IPS-NIHi11 (cell line): ENCODE results near the gene ZNF415.
"Not testable (repeated sequence)": the region's sequence is repeated elsewhere in the genome, so short reads cannot be mapped to it uniquely, and the experiment has no call there.

Experiments used
- DNase-seq: peaks from one replicate; pipeline ENCODE4 v3.0.0; 2012; ENCODE audit warnings: mixed read lengths, low spot score

The ZNF415 gene

DNA sequence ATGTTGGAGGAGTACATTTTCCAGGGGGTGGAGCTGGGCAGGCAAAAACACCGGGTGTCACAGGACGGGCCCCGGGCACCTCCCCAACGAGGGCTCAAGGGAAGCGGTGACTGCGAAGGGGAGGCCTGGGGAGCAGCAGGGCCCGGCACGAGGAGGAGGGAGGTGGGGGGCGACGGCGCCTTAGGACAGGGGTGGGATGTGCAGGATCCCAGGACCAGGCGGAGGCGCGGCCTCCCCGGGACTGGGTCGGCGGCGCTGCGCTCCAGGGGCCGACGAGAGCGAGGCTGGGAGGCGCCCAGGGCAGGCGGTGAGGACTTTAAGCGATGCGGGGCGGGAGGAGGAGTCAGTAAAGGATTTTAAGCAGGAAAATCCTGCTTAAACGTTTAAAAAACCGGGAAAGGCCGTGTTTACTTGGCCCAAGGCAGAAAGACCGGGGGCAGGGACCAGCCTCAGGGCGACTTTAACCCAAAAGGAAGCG lies 29.9 kb downstream of the ZNF415 start:
- DNase-seq = peak; percentile 54

DNA sequence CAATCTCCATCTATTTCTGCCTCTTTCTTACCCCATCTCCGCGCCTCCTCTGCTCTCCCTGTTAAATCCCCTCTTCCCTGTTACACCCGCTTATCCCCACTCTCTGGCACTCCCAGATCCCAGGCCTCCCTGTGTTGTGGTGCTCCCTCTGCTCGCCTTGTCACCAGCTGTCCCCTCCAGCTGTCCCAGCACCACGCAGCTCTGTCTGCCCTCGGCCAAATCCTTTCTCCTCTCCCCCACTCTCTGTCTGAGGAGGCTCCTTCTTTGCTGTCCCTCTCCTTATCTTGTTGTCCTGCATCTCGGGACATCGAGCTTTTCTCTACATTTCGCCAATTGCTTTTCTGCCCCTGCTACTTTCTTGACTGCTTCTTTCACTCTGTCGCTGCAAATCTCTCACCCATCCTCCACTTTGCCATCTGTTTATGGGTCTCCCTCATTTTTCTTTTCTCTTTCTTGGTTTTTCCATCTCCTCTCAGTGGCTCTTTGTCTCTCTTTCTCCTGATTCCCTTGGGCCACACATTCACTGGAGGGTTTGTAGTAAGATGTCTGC lies 30.4 kb downstream of the ZNF415 start:
- DNase-seq = no peak

DNA sequence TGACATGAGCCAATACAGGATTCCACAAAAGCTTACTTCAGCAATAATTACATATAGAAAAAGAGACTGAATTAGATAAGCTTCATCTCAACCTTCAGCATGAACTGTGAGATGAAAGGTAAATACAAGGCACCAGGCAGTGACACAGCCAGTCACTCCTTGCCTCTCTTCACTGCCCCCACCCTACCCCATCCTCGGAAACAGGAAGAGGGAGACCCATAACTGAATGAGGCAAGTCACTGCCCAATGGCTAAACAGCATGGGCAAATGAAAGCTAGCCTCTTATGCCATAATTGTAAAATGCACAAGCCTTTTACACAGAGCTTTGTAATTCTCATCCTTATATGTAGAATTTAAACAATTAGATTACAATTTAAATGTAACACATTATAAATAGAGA lies 31.2 kb downstream of the ZNF415 start:
- no peak for DNase-seq

DNA sequence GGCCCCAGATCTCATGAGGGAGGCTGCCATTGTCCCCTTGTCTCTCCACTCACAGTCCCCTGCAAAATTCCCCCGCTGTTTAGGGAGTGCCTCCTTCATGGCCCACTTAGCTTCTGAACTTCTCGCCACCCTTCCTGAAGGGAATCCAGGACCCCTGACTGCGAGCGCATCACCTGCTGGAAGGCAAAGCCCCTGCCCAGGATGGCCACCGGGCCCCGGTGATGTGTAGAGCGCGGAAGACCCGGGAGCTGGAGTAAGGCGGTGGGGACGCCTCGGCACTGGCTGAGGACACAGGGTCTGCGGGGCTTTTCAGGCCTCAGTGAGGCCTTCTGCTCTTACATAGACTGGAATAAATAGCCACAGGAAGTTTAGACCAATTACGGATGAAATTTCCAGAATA lies 34.1 kb downstream of the ZNF415 start:
- not testable (repeated sequence) for DNase-seq

DNA sequence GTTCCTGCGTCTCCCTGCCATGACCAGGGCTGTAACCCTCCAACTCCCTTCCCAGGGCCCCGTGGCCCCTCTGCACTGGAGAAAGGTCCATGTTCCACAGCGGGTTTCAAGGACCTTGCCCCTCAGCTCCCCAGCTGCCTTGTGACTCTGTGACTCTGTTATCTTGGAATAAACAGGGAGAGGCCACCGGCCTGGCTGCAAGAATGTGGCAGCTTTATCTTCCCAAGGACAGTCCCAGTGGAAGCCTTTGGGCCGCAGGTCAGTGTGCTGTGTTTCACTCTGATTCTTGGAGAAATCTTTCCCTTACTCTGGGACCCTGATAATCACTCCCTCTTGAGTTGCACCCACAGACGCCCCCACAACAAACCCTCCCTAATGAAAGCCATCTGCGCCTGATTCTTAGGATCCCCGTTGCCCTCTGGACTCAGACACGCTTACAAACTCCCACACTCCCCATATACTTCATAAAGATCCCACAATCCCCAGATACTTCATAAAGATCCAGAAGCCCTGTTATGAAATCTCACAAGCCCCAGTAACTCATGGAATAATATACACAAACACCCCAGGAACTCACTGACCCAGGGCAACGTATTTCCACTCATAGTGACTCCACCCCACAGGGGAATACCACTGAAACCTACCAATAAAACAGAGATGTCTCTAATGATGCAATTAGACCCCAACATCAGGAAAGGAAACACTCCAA lies 35.6 kb downstream of the ZNF415 start:
- not testable (repeated sequence) for DNase-seq

DNA sequence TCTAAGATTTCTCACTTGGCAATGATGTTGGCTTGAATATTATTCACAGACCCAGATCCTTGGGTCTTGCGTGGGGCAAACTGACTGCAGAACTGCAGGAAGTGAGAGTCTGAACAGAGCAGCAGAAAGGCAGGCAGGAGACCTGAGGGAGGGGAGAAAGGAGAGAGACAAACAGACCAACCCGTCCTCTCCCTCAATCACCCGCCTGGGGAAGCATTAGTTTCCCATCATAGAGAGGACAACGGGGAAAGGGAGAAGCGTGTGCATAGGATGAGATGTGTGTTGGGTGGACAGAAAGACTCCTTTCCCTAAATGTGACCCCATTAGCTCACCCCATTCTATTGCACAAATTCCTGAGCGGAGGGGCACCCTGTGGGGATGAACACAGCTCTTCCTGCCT lies 36.1 kb downstream of the ZNF415 start:
- not testable (repeated sequence) for DNase-seq

DNA sequence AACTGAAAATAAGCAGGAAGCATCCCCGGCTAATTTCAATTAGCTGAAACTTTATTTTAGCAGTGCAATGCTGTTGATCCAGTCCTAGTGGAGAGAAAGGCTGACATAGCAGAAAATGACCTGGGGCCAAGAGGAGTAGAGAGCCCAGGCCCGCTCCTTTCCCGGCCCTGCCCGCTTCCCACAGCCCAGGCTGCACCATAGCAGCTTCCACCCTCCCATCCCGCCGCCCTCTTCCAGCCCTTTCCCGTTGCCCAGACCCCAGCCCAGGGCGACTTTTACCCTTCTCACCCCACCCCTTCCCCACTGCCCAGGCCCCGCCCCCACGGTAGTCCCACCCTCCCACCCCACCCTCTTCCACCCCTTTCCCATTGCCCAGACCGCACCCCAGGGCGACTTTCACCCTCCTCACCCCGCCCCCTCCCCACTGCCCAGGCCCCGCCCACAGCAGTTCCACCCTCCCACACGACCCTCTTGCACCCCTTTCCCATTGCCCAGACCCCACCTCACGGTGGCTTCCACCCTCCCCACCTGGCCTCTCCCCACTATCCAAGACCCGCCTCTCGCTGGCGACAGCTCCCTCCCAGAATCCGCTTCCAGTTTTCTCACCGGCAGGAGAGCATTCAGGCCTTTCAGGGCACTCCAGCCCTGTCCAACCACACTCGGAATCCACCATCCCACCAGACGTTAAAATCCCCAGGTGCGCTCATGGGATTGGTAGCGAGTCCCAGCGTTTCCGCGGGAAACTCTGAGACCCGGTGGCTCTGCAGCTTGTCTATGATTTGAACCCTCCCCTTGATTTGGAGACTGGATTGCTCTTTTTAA lies 37.7 kb downstream of the ZNF415 start:
- DNase-seq = peak; percentile 76

DNA sequence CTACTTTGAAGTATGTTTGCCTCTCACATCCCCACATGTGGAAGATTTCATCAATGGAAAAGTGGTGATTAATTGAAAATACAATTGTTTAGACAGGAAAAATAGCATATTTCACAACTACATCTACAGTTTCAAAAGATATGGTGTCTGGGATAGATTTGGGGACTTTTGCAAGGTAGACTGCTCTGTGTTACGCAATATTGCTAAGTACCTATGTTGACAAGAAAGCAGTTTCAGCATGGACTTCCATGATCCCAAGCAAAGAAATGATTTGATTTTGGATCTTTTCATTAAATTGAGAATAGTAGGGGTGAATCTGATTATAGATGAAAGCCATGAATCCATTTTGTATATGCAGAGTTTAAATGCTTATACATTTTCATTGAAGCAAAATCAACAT lies 40.0 kb downstream of the ZNF415 start:
- no peak for DNase-seq

DNA sequence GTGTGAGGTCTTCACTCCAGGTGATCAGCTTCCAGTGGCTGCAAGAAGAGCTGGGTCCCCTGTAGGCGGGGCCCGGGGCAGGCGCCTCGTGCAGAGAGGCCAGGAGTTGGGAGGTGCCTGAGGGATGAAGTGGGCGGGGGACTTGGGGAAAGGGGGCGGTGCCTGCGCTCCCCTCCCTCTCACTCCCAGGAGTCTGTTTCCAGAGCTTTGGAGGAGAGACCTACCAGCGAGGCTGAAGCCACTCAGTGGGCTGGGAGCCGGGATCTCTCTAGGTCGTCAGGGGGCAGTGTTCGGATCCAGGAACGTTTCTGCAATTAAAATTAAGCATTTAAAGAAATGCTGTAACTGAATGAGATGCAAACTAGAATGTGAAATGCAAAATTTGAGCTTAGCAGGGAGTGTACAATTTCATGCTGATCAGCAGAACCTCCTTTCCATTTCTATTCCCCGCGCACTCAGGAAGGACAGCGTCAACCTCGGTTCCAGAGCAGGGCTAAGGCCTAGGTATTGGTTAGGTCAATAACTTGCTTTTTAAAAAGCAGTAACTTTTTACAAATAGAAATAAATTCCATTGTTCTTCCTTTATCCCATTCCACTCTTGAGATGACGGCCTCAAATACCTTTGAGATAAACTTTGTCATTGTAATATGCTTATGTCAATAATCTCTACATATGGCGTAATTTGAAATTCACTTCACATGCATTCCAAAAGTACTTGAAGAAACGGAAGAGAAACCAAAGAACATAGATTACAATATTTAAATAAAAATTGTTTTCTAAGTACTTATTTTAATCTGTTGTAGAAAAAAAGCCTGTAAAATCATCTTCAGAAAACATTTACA lies 41.1 kb downstream of the ZNF415 start:
- peak; percentile 84 for DNase-seq

DNA sequence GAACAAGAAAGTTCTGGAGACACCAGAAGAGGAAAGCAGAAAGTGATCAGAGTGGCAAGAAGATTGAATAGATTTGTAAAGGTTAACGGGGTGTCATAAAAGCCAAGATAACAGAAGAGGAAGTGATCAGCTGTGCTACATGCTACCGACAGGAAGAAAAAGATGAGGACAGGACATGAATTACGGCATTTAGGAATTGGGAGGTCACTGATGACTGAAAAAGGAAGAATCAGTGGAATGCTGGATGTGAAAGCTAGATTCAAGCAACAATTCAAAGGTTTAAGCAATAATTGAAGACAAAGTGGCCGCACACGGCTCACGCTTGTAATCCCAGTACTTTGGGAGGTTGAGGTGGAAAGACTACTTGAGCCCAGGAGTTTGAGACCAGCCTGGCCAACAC lies 44.6 kb downstream of the ZNF415 start:
- no peak for DNase-seq

DNA sequence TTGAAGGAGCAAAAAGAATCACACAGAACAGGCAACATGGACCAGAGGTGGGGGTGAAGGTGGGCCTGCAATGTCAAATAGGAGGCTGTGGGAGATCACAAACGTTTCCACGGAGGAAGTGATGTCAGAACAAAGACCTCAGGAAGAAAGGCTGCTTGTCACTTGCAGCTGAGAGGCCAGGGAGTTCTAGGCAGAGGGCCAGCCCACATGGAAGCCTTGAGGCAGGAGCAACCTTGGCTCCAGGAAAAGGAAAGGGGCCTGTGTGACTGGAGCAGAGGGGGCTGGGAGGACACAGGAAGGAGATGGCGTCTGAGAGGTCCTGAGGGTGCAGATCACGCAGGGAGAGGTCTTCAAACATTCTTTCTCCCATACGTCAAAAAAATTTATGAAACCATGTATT lies 45.8 kb downstream of the ZNF415 start:
- DNase-seq = no peak

DNA sequence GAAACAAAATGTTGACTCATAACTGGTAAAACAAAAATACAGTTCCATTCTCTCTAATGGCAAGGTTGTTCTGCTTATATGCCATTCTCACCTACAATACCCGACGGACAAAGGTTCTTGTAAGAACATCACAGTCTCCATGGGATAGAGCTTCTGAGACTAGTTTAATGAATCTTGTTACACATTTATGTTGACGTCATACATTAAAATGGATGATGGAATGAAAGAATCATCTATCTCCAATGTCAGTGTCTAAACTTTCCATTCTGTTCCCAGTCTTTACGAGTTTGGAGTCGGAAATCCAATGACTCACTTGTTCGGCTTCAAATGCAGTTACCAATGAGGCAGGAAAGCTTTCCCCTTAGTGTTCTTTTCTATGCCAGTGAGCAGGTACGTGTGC lies 47.2 kb downstream of the ZNF415 start:
- no peak for DNase-seq

DNA sequence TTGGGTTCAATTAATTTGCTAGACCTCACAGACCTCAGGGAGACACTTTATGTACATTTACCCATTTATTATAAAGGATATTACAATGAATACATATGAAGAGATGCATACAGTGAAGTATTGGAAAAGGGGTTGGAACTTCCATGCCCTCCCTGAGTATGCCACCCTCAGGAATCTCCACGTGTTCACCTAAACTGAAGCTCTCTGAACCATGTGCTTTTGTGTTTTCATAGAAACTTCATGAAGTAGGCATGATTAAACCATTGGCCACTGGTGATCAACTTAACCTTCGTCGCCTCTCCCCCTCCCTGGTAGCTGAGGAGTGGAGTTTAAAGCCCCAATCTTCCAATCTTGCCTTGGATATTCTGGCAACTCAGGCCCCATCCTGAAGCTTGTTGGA lies 49.8 kb downstream of the ZNF415 start:
- DNase-seq = no peak

DNA sequence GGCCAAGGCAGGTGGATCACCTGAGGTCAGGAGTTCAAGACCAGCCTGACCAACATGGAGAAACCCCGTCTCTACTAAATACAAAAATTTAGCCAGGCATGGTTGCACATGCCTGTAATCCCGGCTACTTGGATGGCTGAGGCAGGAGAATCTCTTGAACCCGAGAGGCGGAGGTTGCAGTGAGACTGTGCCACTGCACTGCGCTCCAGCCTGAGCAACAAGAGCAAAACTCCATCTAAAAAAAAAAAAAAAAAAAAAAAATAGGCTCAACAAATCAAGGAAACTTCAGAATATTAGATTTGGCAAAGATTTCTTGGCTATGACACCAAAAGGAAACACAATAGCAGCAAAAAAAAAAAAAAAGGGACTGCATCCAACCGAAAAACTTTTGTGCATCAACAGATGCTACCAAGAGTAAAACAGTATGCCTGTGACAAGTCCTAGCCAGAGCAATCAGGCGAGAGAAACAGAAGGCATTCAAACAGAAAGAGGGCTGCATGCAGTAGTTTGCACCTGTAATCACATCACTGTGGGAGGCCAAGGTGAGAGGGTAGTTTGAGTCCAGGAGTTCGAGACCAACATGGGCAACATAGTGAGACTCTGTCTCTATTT lies 53.3 kb downstream of the ZNF415 start:
- DNase-seq = no peak

DNA sequence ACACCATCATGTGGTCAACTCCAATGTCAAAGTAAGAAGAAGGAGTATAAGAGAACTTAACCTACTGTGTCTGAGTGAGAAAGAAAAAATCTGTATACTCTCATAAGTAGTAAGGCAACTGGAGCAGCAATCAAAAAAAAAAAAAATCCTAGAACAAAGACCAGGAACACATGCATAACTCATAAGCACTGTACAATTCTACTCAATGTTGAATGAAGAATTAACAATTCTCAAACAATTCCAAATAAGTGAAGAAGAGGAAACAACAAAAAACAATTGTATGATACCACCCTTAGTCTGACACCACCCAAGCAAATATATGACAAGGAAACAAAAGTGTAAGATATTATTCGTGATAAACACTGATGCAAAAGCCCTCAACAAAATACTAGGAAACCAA lies 54.0 kb downstream of the ZNF415 start:
- DNase-seq = no peak

DNA sequence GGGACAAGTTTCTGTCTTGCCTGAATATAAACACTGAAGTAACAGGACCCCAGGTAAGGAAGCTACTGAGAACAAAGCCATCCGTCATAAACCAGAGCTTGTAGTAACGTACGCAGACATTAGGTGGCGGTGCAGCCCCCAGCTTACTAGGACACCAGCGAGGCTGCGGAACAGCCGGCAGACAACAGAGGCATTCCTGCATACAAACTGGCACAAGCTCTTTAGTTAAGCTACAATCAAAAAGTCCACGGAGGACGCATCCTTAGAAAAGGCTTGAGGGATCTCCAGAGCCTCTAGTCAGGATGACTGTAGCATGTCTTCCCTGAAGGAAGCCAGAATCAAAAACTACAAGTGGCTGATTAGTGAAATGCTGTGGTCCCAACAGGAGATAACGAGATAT lies 55.7 kb downstream of the ZNF415 start:
- peak; percentile 85 for DNase-seq

DNA sequence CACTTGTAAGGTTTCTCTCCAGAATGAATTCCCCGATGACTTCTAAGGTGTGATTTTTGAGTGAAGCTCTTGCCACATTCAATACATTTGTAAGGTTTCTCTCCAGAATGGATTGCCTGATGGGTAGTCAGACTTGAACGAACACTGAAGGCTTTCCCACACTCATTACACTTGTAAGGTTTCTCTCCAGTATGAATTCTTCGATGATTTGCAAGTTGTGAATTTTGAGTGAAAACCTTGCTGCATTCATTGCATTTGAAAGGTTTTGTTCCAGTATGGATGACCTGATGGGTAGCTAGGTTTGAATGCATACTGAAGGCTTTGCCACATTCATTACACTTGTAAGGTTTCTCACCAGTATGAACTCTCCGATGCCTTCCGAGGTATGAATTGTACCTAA lies 63.9 kb downstream of the ZNF415 start:
- no peak for DNase-seq

DNA sequence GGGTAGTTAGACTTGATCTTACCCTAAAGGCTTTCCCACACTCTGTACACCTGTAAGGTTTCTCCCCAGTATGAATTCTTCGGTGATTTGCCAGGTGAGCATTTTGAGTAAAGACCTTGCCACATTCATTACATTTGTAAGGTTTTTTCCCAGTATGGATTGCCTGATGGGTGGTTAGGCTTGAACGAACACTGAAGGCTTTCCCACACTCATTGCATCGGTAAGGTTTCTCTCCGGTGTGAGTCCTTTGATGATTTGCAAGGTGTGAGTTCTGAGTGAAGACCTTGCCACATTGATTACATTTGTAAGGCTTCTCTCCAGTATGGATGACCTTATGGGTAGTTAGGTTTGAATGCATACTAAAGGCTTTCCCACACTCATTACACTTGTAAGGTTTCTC lies 64.5 kb downstream of the ZNF415 start:
- no peak for DNase-seq

DNA sequence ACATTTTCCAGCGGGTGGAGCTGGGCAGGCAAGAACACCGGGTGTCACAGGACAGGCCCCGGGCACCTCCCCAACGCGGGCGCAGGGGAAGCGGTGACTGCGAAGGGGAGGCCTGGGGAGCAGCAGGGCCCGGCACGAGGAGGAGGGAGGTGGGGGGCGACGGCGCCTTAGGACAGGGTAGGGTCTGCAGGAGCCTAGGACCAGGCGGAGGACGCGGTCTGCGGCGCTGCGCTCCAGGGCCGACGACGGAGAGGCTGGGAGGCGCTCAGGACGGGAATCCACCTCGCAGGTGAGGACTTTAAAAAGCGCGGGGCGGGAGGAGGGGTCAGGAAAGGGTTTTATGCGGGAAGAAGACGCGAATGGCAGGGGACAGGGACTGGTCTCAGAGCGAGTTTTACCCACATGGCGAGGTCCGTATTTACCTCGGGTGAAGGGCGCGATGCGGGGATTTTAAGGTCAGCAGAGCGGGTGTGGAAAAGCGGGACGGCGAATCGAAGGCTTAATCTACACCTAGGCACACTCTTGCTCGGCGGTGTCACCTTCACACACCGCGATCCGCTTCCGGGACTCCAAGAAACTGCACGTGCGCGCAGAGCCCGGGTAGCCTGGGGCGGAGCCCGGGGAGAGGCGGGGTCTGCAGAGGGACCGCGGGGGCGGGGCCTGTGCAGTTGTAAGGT lies 74.7 kb downstream of the ZNF415 start:
- peak; percentile 90 for DNase-seq
